ENCODE data around the gene ZFHX2. TPM values are rescaled to one million over a fixed set of nuclear protein-coding genes. Genes with fewer than 3 reads are reported as not detected.

Gene ZFHX2
- total and polyA plus RNA-seq, 2 of the 13 experiments (the other 11 are each of a cell fraction or from before 2014, with no cell fraction given), result 0.17 to 0.44 TPM

DNA sequence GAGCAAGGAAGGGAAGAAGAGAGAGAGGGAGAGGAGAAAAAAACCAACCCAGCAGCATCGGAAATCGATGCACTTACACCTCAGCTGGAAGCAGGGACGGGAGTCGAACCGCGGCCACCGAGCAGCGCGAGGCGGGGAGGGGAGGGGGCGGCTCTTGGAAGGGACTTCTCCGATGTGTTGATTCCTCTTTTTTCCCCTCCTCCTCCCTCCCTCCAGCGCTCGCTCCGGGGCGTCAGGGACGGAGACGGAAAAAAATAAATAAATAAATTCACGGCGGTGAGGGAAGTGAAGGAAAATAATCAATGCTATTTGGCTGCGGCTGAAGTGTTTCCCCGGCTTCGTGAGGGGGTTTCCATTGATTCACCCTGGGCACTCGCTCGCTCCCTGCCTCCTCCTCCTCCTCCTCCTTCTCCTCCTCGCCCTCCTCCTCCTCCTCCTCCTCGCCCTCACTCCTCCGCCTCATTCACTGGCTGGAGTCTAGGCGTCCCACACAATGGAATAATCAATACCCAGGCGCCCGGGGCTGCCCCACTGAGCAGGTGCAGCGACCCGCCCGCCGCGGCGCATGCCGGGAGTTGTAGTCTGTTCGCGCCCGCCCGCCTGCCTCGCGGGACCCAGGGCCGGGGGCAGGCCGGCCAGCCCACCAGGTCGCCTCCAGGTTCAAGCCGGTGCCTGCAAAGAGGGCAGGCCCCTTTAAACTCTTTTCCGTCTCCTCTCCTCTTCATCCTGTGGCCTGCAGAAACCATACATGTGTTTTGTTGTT is at the start of gene ZFHX2 (continued):
- TF ChIP-seq, protein P1, sequence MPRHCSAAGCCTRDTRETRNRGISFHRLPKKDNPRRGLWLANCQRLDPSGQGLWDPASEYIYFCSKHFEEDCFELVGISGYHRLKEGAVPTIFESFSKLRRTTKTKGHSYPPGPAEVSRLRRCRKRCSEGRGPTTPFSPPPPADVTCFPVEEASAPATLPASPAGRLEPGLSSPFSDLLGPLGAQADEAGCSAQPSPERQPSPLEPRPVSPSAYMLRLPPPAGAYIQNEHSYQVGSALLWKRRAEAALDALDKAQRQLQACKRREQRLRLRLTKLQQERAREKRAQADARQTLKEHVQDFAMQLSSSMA (CRISPR knock-in tag; IDR thresholded peaks at IDR 0.05), result no peak
- TF ChIP-seq, protein P2, sequence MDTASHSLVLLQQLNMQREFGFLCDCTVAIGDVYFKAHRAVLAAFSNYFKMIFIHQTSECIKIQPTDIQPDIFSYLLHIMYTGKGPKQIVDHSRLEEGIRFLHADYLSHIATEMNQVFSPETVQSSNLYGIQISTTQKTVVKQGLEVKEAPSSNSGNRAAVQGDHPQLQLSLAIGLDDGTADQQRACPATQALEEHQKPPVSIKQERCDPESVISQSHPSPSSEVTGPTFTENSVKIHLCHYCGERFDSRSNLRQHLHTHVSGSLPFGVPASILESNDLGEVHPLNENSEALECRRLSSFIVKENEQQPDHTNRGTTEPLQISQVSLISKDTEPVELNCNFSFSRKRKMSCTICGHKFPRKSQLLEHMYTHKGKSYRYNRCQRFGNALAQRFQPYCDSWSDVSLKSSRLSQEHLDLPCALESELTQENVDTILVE (CRISPR knock-in tag; IDR thresholded peaks at IDR 0.05), result no peak
- TF ChIP-seq, protein P3, sequence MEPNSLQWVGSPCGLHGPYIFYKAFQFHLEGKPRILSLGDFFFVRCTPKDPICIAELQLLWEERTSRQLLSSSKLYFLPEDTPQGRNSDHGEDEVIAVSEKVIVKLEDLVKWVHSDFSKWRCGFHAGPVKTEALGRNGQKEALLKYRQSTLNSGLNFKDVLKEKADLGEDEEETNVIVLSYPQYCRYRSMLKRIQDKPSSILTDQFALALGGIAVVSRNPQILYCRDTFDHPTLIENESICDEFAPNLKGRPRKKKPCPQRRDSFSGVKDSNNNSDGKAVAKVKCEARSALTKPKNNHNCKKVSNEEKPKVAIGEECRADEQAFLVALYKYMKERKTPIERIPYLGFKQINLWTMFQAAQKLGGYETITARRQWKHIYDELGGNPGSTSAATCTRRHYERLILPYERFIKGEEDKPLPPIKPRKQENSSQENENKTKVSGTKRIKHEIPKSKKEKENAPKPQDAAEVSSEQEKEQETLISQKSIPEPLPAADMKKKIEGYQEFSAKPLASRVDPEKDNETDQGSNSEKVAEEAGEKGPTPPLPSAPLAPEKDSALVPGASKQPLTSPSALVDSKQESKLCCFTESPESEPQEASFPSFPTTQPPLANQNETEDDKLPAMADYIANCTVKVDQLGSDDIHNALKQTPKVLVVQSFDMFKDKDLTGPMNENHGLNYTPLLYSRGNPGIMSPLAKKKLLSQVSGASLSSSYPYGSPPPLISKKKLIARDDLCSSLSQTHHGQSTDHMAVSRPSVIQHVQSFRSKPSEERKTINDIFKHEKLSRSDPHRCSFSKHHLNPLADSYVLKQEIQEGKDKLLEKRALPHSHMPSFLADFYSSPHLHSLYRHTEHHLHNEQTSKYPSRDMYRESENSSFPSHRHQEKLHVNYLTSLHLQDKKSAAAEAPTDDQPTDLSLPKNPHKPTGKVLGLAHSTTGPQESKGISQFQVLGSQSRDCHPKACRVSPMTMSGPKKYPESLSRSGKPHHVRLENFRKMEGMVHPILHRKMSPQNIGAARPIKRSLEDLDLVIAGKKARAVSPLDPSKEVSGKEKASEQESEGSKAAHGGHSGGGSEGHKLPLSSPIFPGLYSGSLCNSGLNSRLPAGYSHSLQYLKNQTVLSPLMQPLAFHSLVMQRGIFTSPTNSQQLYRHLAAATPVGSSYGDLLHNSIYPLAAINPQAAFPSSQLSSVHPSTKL (CRISPR knock-in tag; IDR thresholded peaks at IDR 0.05), result peak; percentile 77
- TF ChIP-seq KDM3A (CRISPR knock-in tag; IDR thresholded peaks at IDR 0.05; ENCODE audit: low read depth) (peak; percentile 40; the same call in 1 of the 2 replicates), FOXP1 (IDR thresholded peaks at IDR 0.05) (no peak), FOXP1 (CRISPR knock-in tag; IDR thresholded peaks at IDR 0.05) (no peak), BCL6 (CRISPR knock-in tag; IDR thresholded peaks at IDR 0.05) (peak; percentile 58), EP300 (IDR thresholded peaks at IDR 0.05; ENCODE audit: low read depth in 2 of 2, low read length in 2 of 2) (peak in 1 of 2 experiments; percentile 59; a peak in 2 of 4 replicates), EP300 (CRISPR knock-in tag; IDR thresholded peaks at IDR 0.05; ENCODE audit: borderline replicate concordance) (0 out of 2 replicates have a peak, but pooled peaks have one; percentile 25), SP5 (CRISPR knock-in tag; IDR thresholded peaks at IDR 0.05; ENCODE audit: borderline replicate concordance, low read depth) (no peak), ZFP36 (IDR thresholded peaks at IDR 0.05; ENCODE audit: borderline replicate concordance, low read depth, low read length, partially characterized antibody) (no peak), NBN (conservative IDR thresholded peaks at IDR 0.05) (no peak)
- TF ChIP-seq, protein P4, sequence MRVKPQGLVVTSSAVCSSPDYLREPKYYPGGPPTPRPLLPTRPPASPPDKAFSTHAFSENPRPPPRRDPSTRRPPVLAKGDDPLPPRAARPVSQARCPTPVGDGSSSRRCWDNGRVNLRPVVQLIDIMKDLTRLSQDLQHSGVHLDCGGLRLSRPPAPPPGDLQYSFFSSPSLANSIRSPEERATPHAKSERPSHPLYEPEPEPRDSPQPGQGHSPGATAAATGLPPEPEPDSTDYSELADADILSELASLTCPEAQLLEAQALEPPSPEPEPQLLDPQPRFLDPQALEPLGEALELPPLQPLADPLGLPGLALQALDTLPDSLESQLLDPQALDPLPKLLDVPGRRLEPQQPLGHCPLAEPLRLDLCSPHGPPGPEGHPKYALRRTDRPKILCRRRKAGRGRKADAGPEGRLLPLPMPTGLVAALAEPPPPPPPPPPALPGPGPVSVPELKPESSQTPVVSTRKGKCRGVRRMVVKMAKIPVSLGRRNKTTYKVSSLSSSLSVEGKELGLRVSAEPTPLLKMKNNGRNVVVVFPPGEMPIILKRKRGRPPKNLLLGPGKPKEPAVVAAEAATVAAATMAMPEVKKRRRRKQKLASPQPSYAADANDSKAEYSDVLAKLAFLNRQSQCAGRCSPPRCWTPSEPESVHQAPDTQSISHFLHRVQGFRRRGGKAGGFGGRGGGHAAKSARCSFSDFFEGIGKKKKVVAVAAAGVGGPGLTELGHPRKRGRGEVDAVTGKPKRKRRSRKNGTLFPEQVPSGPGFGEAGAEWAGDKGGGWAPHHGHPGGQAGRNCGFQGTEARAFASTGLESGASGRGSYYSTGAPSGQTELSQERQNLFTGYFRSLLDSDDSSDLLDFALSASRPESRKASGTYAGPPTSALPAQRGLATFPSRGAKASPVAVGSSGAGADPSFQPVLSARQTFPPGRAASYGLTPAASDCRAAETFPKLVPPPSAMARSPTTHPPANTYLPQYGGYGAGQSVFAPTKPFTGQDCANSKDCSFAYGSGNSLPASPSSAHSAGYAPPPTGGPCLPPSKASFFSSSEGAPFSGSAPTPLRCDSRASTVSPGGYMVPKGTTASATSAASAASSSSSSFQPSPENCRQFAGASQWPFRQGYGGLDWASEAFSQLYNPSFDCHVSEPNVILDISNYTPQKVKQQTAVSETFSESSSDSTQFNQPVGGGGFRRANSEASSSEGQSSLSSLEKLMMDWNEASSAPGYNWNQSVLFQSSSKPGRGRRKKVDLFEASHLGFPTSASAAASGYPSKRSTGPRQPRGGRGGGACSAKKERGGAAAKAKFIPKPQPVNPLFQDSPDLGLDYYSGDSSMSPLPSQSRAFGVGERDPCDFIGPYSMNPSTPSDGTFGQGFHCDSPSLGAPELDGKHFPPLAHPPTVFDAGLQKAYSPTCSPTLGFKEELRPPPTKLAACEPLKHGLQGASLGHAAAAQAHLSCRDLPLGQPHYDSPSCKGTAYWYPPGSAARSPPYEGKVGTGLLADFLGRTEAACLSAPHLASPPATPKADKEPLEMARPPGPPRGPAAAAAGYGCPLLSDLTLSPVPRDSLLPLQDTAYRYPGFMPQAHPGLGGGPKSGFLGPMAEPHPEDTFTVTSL (CRISPR knock-in tag; IDR thresholded peaks at IDR 0.05; ENCODE audit: borderline replicate concordance), result peak; percentile 76; the same call in 1 of the 2 replicates
- TF ChIP-seq, protein P5, sequence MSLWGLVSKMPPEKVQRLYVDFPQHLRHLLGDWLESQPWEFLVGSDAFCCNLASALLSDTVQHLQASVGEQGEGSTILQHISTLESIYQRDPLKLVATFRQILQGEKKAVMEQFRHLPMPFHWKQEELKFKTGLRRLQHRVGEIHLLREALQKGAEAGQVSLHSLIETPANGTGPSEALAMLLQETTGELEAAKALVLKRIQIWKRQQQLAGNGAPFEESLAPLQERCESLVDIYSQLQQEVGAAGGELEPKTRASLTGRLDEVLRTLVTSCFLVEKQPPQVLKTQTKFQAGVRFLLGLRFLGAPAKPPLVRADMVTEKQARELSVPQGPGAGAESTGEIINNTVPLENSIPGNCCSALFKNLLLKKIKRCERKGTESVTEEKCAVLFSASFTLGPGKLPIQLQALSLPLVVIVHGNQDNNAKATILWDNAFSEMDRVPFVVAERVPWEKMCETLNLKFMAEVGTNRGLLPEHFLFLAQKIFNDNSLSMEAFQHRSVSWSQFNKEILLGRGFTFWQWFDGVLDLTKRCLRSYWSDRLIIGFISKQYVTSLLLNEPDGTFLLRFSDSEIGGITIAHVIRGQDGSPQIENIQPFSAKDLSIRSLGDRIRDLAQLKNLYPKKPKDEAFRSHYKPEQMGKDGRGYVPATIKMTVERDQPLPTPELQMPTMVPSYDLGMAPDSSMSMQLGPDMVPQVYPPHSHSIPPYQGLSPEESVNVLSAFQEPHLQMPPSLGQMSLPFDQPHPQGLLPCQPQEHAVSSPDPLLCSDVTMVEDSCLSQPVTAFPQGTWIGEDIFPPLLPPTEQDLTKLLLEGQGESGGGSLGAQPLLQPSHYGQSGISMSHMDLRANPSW (CRISPR knock-in tag; IDR thresholded peaks at IDR 0.05; ENCODE audit: borderline replicate concordance), result no peak; the same call in 1 of the 2 replicates

Measured in HepG2 (cell line).